ENCODE data around the gene VPS26C.

VPS26C gene

GRCh38 chr21:37195059-37195458 lies 72.1 kb downstream of the VPS26C start:
- H3K4me3 ChIP-seq (ENCODE audit: low read length) = no peak overlapping the region
- DNase-seq (ENCODE audit: low read depth) = no peak
- TF ChIP-seq CTCF (IDR thresholded peaks at IDR 0.05; ENCODE audit: insufficient read depth, low read depth, low read length, missing control alignments) = no peak

DNA sequence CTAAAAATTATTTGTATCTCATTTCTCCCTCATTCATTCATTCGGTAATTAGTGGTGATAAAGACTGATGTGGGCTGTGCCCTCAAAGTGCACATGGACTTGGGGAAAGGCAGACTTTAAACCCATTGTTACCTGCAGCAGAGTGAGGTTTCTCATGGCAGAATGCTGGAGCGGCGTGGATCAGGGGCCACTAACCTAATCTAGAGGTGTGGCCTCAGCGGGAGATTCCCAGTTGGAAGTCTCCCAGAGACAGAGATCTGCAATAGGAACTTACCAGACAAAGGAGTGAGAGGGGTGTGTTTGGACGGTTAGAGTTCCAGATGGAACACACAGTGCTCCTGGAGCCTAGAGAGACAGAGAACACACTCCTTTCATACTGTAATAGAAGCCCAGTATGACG lies 73.5 kb downstream of the VPS26C start:
- no peak for DNase-seq (ENCODE audit: low read depth)
- no peak overlapping the region for H3K4me3 ChIP-seq (ENCODE audit: low read length)
- no peak for TF ChIP-seq CTCF (IDR thresholded peaks at IDR 0.05; ENCODE audit: insufficient read depth, low read depth, low read length, missing control alignments)

- no peak overlapping the region for H3K4me3 ChIP-seq (ENCODE audit: low read length)
- TF ChIP-seq CTCF (IDR thresholded peaks at IDR 0.05; ENCODE audit: insufficient read depth, low read depth, low read length, missing control alignments) = no peak
- DNase-seq (ENCODE audit: low read depth) = no peak
Measured at GRCh38 chr21:37193006-37193405, 74.1 kb downstream of the VPS26C start.

DNA sequence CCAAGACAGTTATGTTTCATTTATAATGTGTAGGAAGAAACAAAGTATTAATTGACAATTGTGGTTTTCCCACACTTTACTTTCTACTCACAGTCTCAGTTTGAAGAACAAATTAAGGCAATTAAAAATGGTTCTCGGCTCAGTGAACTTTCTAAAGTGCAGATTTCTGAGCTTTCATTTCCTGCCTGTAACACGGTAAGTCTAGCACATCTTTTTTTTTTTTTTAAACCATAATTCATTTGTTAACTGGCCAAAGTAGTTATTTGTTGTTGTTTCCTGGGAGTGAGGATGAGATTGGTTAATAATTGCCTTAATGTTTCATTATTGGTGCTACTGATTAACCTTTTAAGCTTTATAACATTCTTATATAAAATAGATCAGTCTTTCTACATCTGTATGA lies 75.1 kb downstream of the VPS26C start:
- DNase-seq (ENCODE audit: low read depth) = no peak
- no peak for TF ChIP-seq CTCF (IDR thresholded peaks at IDR 0.05; ENCODE audit: insufficient read depth, low read depth, low read length, missing control alignments)
- H3K4me3 ChIP-seq (ENCODE audit: low read length) = no peak overlapping the region

- no peak for DNase-seq (ENCODE audit: low read depth)
- TF ChIP-seq CTCF (IDR thresholded peaks at IDR 0.05; ENCODE audit: insufficient read depth, low read depth, low read length, missing control alignments) = no peak
- H3K4me3 ChIP-seq (ENCODE audit: low read length) = no peak overlapping the region
Measured at GRCh38 chr21:37188825-37189224, 78.3 kb downstream of the VPS26C start.

DNA sequence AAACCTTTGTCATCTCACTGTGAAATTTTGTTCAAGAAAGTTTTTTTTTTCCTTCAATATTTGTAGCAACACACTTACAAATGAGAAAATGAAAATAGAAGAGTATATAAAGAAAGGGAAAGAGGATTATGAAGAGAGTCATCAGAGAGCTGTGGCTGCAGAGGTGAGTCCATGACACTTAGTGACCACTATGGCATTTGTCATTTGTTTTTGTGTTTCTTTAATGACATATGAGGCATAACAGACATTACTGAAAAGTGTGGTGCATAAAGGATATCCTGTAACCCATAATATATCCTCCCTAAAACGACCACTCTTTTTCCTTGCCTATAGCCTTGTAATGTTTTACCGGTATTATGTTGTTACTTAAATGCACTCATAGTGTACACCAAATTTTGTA lies 80.2 kb downstream of the VPS26C start:
- H3K4me3 ChIP-seq (ENCODE audit: low read length) = no peak overlapping the region
- TF ChIP-seq CTCF (IDR thresholded peaks at IDR 0.05; ENCODE audit: insufficient read depth, low read depth, low read length, missing control alignments) = no peak
- no peak for DNase-seq (ENCODE audit: low read depth)

- H3K4me3 ChIP-seq (ENCODE audit: low read length) = no peak overlapping the region
- TF ChIP-seq CTCF (IDR thresholded peaks at IDR 0.05; ENCODE audit: insufficient read depth, low read depth, low read length, missing control alignments) = no peak
- no peak for DNase-seq (ENCODE audit: low read depth)
Measured at GRCh38 chr21:37184784-37185593, 82.1 kb downstream of the VPS26C start.

Data from epithelial cell of esophagus (primary cell).